Mesenchymal stem cell (in vitro differentiated cells and primary cell): Measurements from ENCODE around the gene FNIP2.
"Not testable (repeated sequence)": the region's sequence is repeated elsewhere in the genome, so short reads cannot be mapped to it uniquely, and the experiment has no call there.

Experiments
- DNase-seq: peaks from one replicate; pipeline ENCODE4 v3.0.0-alpha.2; 2013
- H2AFZ ChIP-seq: one replicate; pipeline ENCODE4 v1.6.1; 2013; ENCODE audit warnings: low read depth, mild to moderate bottlenecking, control low read depth, inconsistent platforms, low read length, moderate library complexity
- H2AK5ac ChIP-seq: 2 replicates; pipeline ENCODE4 v1.6.1; 2013; ENCODE audit warnings: low read length, moderate library complexity, mild to moderate bottlenecking, inconsistent platforms; ENCODE audit not compliant: severe bottlenecking
- H2BK120ac ChIP-seq: one replicate; pipeline ENCODE4 v1.6.1; 2013; ENCODE audit warnings: low read depth, mild to moderate bottlenecking, inconsistent platforms, low read length, moderate library complexity
- H2BK12ac ChIP-seq, 2 experiments: one replicate each; pipeline ENCODE4 v1.6.1; 2013; ENCODE audit warnings: inconsistent platforms in 2 of 2, low read length in 2 of 2, mild to moderate bottlenecking in 2 of 2, moderate library complexity in 2 of 2, control low read depth in 1 of 2
- H2BK15ac ChIP-seq: one replicate; pipeline ENCODE4 v1.6.1; 2013; ENCODE audit warnings: mild to moderate bottlenecking, low read depth, inconsistent platforms; ENCODE audit not compliant: poor library complexity, severe bottlenecking
- H2BK5ac ChIP-seq: 2 replicates; pipeline ENCODE4 v1.6.1; 2013; ENCODE audit warnings: low read depth, mild to moderate bottlenecking, low read length, control low read depth, inconsistent platforms; ENCODE audit not compliant: poor library complexity, severe bottlenecking
- H3K14ac ChIP-seq, 2 experiments: one replicate each; pipeline ENCODE4 v1.6.1; 2013; ENCODE audit warnings: inconsistent platforms in 2 of 2, low read length in 2 of 2, control low read depth in 1 of 2, mild to moderate bottlenecking in 1 of 2, moderate library complexity in 1 of 2
- H3K18ac ChIP-seq, 2 experiments: one replicate each; pipeline ENCODE4 v1.6.1; 2013; ENCODE audit warnings: inconsistent platforms in 2 of 2, low read length in 2 of 2, control low read depth in 1 of 2, low read depth in 1 of 2, mild to moderate bottlenecking in 1 of 2
- H3K23ac ChIP-seq, 2 experiments: one replicate each; pipeline ENCODE4 v1.6.1; 2013; ENCODE audit warnings: inconsistent platforms in 2 of 2, low read length in 2 of 2, mild to moderate bottlenecking in 2 of 2, moderate library complexity in 2 of 2, control low read depth in 1 of 2
- H3K27ac ChIP-seq: 2 replicates; pipeline ENCODE4 v1.5.1; 2013; ENCODE audit warnings: mild to moderate bottlenecking, moderate library complexity, low read length, control low read depth, inconsistent platforms; ENCODE audit not compliant: poor library complexity, severe bottlenecking
- H3K27me3 ChIP-seq, 2 experiments: 2 replicates each; pipeline versions ENCODE4 v1.6.1 to v1.7.0; 2013; ENCODE audit warnings: low read length in 2 of 2, mild to moderate bottlenecking in 2 of 2, moderate library complexity in 2 of 2, control low read depth in 1 of 2, inconsistent platforms in 1 of 2; ENCODE audit not compliant: control insufficient read depth in 1 of 2, insufficient read depth in 1 of 2
- H3K36me3 ChIP-seq, 2 experiments: 2 replicates each; pipeline versions ENCODE4 v1.6.1 to v1.7.0; 2013; ENCODE audit warnings: low read length in 2 of 2, control low read depth in 1 of 2, inconsistent platforms in 1 of 2, low read depth in 1 of 2, mild to moderate bottlenecking in 1 of 2; ENCODE audit not compliant: insufficient read depth in 2 of 2, control insufficient read depth in 1 of 2
- H3K4ac ChIP-seq, 2 experiments: one replicate each; pipeline ENCODE4 v1.6.1; 2013; ENCODE audit warnings: inconsistent platforms in 2 of 2, low read length in 2 of 2, mild to moderate bottlenecking in 2 of 2, moderate library complexity in 2 of 2, control low read depth in 1 of 2, low read depth in 1 of 2
- H3K4me1 ChIP-seq: 2 replicates; pipeline ENCODE4 v1.6.1; 2013; ENCODE audit warnings: low read depth, low read length, control low read depth; ENCODE audit not compliant: control insufficient read depth, insufficient read depth
- H3K4me2 ChIP-seq: 2 replicates; pipeline ENCODE4 v1.6.1; 2013; ENCODE audit warnings: low read length, mild to moderate bottlenecking, inconsistent platforms; ENCODE audit not compliant: poor library complexity, severe bottlenecking
- H3K4me3 ChIP-seq, 2 experiments: 2 replicates each; pipeline versions ENCODE4 v1.5.1 to v1.7.0; 2013; ENCODE audit warnings: low read length in 2 of 2, mild to moderate bottlenecking in 2 of 2, control low read depth in 1 of 2, low read depth in 1 of 2; ENCODE audit not compliant: insufficient read depth in 1 of 2
- H3K79me1 ChIP-seq: replicated peaks from 2 replicates; pipeline ENCODE4 v1.6.1; 2013; ENCODE audit warnings: mild to moderate bottlenecking, control low read depth, low read length, inconsistent platforms; ENCODE audit not compliant: poor library complexity, severe bottlenecking
- H3K9ac ChIP-seq: 2 replicates; pipeline ENCODE4 v1.7.0; 2013; ENCODE audit warnings: mild to moderate bottlenecking, low read length, moderate library complexity
- H3K9me3 ChIP-seq: 2 replicates; pipeline ENCODE4 v1.7.0; 2013; ENCODE audit warnings: mild to moderate bottlenecking, low read length; ENCODE audit not compliant: control insufficient read depth
- H4K8ac ChIP-seq: one replicate; pipeline ENCODE4 v1.6.1; 2013; ENCODE audit warnings: inconsistent platforms, mild to moderate bottlenecking, low read length, moderate library complexity
- H4K91ac ChIP-seq: one replicate; pipeline ENCODE4 v1.6.1; 2013; ENCODE audit warnings: mild to moderate bottlenecking, low read length, inconsistent platforms
- WGBS: methylation state at CpG from one replicate; pipeline ENCODE4 v1.1.7; 2013; ENCODE audit warnings: mixed read lengths; 5-methylcytosine and 5-hydroxymethylcytosine counted together

The FNIP2 gene

GRCh38 chr4:158756588-158756987 lies 12.2 kb upstream of the FNIP2 start:
- Histone ChIP-seq H3K36me3 (no peaks in the 10 kb centered on the region), H2AK5ac (no peak overlapping the region), H4K91ac (no peak overlapping the region), H2BK120ac (no peak overlapping the region), H3K4ac (no peak overlapping the region), H2BK5ac (no peak overlapping the region), H3K27me3 (no peaks in the 10 kb centered on the region), H3K23ac (no peak overlapping the region), H3K4me2 (no peak overlapping the region), H3K27ac (no peak overlapping the region), H3K18ac (no peak overlapping the region), H3K4me3 (no peak overlapping the region), H2AFZ (no peak overlapping the region), H3K14ac (no peak overlapping the region), H3K9me3 (no peaks in the 10 kb centered on the region), H3K9ac (no peak overlapping the region), H2BK15ac (no peak overlapping the region), H2BK12ac (no peak overlapping the region), H3K79me1 (no peaks in the 10 kb centered on the region), H4K8ac (no peak overlapping the region), H3K4me1 (no peaks in the 10 kb centered on the region)
- no peak for DNase-seq

GRCh38 chr4:158758142-158758541 lies 10.7 kb upstream of the FNIP2 start:
- H3K4me3 ChIP-seq, result no peak overlapping the region
- no peak overlapping the region for H3K4me2 ChIP-seq
- DNase-seq, result no peak
- no peaks in the 10 kb centered on the region for H3K79me1 ChIP-seq
- no peaks in the 10 kb centered on the region for H3K9me3 ChIP-seq
- no peaks in the 10 kb centered on the region for H3K36me3 ChIP-seq
- H2AFZ ChIP-seq, result no peak overlapping the region
- H4K8ac ChIP-seq, result no peak overlapping the region
- no peak overlapping the region for H2BK120ac ChIP-seq
- no peak overlapping the region for H4K91ac ChIP-seq
- no peaks in the 10 kb centered on the region for H3K4me1 ChIP-seq
- no peak overlapping the region for H3K9ac ChIP-seq
- WGBS, result 94% methylated on average over 2 of the region's 4 CpGs
- H3K18ac ChIP-seq, result no peak overlapping the region
- no peaks in the 10 kb centered on the region for H3K27me3 ChIP-seq
- no peak overlapping the region for H3K14ac ChIP-seq
- no peak overlapping the region for H3K23ac ChIP-seq
- H2BK5ac ChIP-seq, result no peak overlapping the region
- H2BK12ac ChIP-seq, result no peak overlapping the region
- no peak overlapping the region for H2BK15ac ChIP-seq
- H3K27ac ChIP-seq, result no peak overlapping the region
- H2AK5ac ChIP-seq, result no peak overlapping the region
- H3K4ac ChIP-seq, result no peak overlapping the region

- DNase-seq, result no peak
- H4K91ac ChIP-seq, result no peak overlapping the region
- no peak overlapping the region for H2BK15ac ChIP-seq
- no peak overlapping the region for H3K23ac ChIP-seq
- H3K4me3 ChIP-seq, result no peak overlapping the region
- no peaks in the 10 kb centered on the region for H3K4me1 ChIP-seq
- H3K14ac ChIP-seq, result no peak overlapping the region
- H3K4me2 ChIP-seq, result no peak overlapping the region
- no peaks in the 10 kb centered on the region for H3K79me1 ChIP-seq
- H3K4ac ChIP-seq, result no peak overlapping the region
- H3K9me3 ChIP-seq, result no peaks in the 10 kb centered on the region
- 93% methylated on average over 4 of the region's 4 CpGs for WGBS
- no peak overlapping the region for H2AFZ ChIP-seq
- H2BK120ac ChIP-seq, result no peak overlapping the region
- H2AK5ac ChIP-seq, result no peak overlapping the region
- no peak overlapping the region for H2BK12ac ChIP-seq
- no peak overlapping the region for H3K27ac ChIP-seq
- H4K8ac ChIP-seq, result no peak overlapping the region
- H3K18ac ChIP-seq, result no peak overlapping the region
- H2BK5ac ChIP-seq, result no peak overlapping the region
- H3K27me3 ChIP-seq, result no peaks in the 10 kb centered on the region
- H3K9ac ChIP-seq, result no peak overlapping the region
- no peaks in the 10 kb centered on the region for H3K36me3 ChIP-seq
Measured at GRCh38 chr4:158758703-158759102, 10.1 kb upstream of the FNIP2 start.

- not testable (repeated sequence) for H2BK12ac ChIP-seq, H3K79me1 ChIP-seq, H3K4me3 ChIP-seq, H3K18ac ChIP-seq, DNase-seq, H3K27ac ChIP-seq, H2BK120ac ChIP-seq, H3K9me3 ChIP-seq, H3K14ac ChIP-seq, H2BK5ac ChIP-seq, H2AK5ac ChIP-seq, H3K4ac ChIP-seq, H3K4me2 ChIP-seq, H3K27me3 ChIP-seq, H3K9ac ChIP-seq, H3K4me1 ChIP-seq, H2AFZ ChIP-seq, H2BK15ac ChIP-seq, H3K36me3 ChIP-seq, H4K91ac ChIP-seq, H3K23ac ChIP-seq, H4K8ac ChIP-seq
- 97% methylated on average over 19 of the region's 20 CpGs for WGBS
Measured at GRCh38 chr4:158759539-158759938, 9.3 kb upstream of the FNIP2 start.
